Measurements from ENCODE around the gene FBXO3.
A peak's percentile ranks its signal among the peaks of the same experiment; 100 is the strongest.

The FBXO3 gene

DNA sequence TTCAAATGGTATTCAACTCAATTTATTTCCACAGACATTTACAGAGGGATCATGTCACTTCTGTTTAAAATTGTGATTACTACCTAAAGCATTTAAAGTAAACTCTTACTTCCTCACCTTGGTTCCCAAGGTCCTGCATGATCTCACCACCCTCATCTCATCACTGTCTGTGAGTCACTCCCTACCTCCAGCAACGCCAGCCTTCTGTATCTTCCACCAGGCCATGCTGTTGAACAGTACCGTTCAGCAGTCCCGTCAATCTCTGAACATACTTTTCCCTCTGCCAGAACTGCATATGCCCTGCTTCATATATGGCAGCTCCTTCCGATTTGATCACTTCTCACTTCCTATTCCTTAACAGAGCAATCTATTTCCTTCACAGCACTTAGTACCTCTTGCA is 2.0 kb downstream of the FBXO3 start:
- TF ChIP-seq, protein P1, sequence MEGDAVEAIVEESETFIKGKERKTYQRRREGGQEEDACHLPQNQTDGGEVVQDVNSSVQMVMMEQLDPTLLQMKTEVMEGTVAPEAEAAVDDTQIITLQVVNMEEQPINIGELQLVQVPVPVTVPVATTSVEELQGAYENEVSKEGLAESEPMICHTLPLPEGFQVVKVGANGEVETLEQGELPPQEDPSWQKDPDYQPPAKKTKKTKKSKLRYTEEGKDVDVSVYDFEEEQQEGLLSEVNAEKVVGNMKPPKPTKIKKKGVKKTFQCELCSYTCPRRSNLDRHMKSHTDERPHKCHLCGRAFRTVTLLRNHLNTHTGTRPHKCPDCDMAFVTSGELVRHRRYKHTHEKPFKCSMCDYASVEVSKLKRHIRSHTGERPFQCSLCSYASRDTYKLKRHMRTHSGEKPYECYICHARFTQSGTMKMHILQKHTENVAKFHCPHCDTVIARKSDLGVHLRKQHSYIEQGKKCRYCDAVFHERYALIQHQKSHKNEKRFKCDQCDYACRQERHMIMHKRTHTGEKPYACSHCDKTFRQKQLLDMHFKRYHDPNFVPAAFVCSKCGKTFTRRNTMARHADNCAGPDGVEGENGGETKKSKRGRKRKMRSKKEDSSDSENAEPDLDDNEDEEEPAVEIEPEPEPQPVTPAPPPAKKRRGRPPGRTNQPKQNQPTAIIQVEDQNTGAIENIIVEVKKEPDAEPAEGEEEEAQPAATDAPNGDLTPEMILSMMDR (conservative IDR thresholded peaks at IDR 0.05; ENCODE audit: low read depth, low read length): no peak
- peak; percentile 23 for DNase-seq (ENCODE audit: low read depth)
- H3K4me3 ChIP-seq (ENCODE audit: low read depth, low read length): no peak overlapping the region

DNA sequence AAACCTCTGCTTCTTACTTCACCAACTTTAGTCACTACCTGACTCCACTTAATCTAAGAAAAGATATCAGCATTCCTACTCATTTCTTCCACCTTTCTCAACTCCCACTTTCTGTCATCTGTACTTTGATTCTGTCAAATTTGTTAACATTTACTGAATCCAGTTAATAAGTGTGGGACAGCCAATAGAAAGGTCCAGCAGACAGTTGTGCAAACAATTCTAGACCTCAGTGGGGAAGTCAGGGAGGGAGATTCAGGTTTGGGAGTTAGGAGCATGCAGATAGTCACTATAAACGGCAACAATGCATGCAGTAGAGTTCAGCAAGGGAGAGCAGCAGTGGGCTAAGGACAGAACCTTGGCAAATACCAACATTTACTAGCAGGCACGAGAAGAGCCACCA is 4.1 kb downstream of the FBXO3 start:
- DNase-seq (ENCODE audit: low read depth): no peak
- TF ChIP-seq, protein P1 (conservative IDR thresholded peaks at IDR 0.05; ENCODE audit: low read depth, low read length): no peak
- no peak overlapping the region for H3K4me3 ChIP-seq (ENCODE audit: low read depth, low read length)

DNA sequence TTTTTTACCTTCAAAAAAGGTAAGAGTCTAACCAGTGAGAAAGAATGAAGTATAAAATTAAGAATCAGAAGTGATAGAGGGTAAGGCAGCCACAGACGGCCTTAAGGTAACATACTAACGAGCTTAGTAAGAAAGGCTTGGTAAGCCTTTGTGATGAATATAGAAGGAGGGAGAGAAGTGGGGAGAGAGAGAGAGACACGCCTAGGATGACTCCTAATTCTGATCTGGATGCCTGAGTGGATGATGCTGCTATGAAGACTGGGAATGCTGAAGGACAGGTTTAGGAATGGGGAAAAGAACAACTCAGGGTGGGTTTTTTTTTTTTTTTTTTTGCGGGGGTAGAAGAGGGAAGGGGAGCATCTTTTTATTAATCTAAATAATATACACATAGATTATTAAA is 4.8 kb downstream of the FBXO3 start:
- no peak for DNase-seq (ENCODE audit: low read depth)
- no peak overlapping the region for H3K4me3 ChIP-seq (ENCODE audit: low read depth, low read length)
- TF ChIP-seq, protein P1 (conservative IDR thresholded peaks at IDR 0.05; ENCODE audit: low read depth, low read length): no peak

DNA sequence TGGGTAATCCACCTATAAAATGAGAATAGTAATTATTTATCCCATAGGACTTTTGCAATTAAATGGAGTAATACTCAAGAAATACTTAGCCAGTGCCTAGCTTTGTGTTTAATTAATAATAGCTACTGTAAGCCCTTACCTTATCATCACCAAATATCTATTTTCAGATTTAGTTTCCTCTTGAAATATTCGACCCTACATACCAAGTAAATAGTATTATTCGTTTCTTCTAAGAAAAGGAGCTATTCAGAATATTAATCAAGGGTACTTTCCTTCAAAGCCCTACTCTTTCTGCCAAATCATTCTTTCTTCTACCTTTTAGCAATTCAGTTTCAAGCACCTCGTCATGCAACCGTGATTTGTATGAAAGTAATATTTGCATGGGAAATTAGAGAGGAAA is 6.7 kb downstream of the FBXO3 start:
- TF ChIP-seq, protein P1 (conservative IDR thresholded peaks at IDR 0.05; ENCODE audit: low read depth, low read length): no peak
- no peak overlapping the region for H3K4me3 ChIP-seq (ENCODE audit: low read depth, low read length)
- DNase-seq (ENCODE audit: low read depth): no peak

DNA sequence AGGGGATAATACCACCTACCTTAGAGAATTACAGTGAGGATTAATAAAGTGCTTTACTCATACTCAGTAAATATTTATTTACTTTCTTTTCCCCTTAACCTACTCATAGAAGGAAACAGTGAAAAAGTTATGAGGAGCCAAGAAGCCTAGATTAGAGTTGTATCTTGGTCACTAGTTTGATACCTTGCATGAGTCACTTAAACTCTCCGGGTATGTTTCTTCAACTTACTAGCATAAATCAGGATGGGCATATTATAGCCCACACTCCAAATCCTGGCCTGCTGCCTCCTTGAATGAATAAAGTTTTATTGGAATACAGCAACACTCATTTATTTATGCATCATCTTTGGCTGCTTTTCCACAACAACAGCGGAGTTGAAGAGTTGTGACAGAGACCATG is 8.2 kb downstream of the FBXO3 start:
- no peak overlapping the region for H3K4me3 ChIP-seq (ENCODE audit: low read depth, low read length)
- no peak for DNase-seq (ENCODE audit: low read depth)
- TF ChIP-seq, protein P1 (conservative IDR thresholded peaks at IDR 0.05; ENCODE audit: low read depth, low read length): no peak

DNA sequence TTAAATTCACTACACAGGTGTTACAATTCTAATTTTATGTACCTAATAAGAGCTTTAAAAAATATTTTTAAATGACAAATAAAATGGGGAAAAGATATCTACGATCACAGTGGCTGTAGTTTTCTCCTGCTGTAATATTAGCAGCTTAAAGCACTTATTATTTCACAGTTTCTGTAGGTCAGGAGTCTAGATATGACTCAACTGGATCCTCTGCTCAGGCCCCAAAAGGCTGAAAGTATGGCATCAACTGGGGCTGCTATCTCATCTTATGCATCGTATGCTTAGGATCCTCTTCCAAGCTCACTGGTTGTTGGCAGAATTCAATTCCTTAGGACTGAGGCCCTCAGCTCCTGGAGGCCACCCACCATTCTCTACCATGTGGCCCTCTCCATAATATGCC is 12.8 kb downstream of the FBXO3 start:
- no peak overlapping the region for H3K4me3 ChIP-seq (ENCODE audit: low read depth, low read length)
- no peak for DNase-seq (ENCODE audit: low read depth)
- TF ChIP-seq, protein P1 (conservative IDR thresholded peaks at IDR 0.05; ENCODE audit: low read depth, low read length): no peak

DNA sequence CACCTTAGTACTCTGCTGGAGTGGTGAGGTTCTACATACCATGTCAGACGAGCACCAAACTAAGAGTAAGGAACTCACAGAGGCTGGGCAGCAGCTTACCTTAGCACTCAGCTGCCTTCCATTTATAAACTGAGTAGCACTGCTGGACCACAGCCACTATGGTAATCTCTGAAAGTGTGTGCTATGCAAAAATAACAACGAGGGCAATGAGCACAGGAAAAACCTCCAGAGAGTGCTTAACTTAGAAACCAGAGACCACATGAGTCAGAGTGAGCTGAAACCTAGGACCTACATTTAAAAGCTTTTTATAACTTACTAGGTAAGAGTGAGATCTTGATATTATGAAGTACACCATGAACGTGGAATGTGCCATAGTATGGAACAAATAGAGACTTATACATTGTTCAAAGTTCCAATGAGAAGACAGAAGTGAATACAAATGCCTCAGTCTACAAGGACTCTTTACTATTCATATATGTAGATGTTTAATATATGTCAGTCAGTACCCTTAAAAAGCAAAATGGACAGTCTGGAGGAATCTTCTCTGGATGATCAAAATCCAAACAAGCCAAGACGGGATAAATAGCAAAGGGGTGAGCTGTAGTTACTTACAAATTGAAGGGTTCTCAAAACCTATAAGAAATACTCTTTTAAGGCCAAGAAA is 20.9 kb downstream of the FBXO3 start:
- no peak overlapping the region for H3K4me3 ChIP-seq (ENCODE audit: low read depth, low read length)
- TF ChIP-seq, protein P1 (conservative IDR thresholded peaks at IDR 0.05; ENCODE audit: low read depth, low read length): no peak
- peak; percentile 84 for DNase-seq (ENCODE audit: low read depth)
